HG03045 (cell line): Measurements from ENCODE around the gene TNFAIP8.

Source experiments
- ATAC-seq: cut with Tn5 transposase; IDR thresholded peaks from one replicate; pipeline ENCODE4 v1.9.1; 2021; ENCODE audit warnings: mild to moderate bottlenecking, moderate library complexity; ENCODE audit not compliant: unreplicated experiment

TNFAIP8 gene

DNA sequence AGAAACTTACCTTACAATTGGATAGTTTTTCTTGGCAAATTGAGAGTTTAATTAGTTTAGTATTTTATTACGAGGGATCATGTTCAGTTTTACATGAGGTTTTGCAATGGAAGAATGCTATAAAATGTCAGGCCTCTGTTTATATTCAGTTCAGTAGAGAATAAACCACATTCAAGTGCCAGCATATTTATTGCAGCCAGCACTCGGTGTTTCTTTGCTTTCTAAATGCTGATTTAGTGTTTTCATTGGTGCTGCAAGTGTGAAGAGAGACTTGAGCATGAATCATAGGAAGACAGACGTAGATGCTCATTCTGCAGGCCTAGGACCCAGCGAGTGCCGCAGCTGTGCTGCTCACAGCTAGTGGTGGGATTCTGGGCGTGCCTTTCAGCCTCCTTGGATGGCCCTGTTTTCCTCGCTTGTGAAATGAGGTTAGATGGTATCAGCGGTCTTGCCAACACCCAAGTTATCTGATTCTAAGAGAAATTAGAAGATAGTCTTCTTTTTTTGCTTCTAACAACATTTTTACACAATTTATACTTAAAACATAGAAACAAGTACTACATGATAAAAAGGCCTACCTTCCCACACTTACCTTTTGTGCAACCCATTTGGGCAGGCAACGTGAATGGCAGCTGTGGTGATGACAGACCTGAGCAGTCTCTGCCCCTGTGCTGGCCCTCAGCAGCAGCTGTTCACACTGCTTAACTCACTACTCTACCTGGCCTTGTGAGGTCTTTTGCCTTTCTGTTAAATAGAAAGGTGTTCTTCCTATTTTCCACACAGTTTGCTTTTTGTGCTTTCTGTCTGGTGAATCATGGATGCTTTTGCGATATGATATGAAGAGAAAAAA lies 26.8 kb upstream of the TNFAIP8 start:
- ATAC-seq: no peak

GRCh38 chr5:119329666-119330065 lies 26.2 kb upstream of the TNFAIP8 start:
- ATAC-seq: no peak

GRCh38 chr5:119330367-119331183 lies 25.2 kb upstream of the TNFAIP8 start:
- ATAC-seq: no peak

DNA sequence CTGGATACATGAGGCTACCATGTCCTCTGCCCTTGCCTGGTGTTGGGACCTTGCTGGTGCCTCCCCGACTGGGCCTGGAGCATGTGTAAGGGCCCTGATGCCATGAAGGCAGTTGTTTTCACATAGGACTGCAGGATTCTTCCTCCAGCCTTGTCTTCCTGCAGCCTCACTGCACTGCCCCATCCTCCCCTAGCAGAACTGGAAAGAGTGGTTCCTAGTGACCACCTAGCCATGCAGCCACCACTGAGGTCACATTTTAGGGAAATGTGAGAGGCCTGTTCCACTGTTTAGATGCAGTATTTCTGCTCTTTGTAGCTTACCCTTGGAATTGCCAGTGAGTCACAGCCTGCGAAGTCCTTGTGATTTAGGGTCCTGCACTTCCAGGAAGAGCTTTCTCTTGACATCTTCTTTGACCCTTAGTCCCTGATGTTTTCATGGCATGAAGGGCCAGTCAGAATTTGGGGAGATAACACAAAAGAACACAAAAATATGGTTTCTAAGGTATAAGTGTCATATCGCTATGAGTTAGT lies 24.2 kb upstream of the TNFAIP8 start:
- ATAC-seq: no peak

DNA sequence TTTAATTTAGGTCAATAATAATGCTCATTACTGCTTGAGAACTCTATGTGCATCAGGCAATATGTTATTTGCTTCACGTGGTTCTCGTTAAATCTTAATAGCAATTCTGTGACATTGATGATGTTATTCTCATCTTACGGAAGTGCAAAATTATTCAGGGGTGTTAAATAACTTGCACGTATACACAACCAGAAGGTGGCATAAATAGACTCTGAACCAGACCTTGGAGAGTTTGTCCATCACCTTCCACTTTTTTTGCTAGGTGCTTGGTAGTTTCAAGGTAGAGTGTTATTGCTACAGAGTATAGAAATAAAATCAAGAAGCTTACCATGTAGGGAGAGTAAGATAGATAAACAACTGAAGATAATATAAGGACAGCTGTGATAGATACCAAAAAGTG lies 23.6 kb upstream of the TNFAIP8 start:
- no peak for ATAC-seq

- ATAC-seq: no peak
Measured at GRCh38 chr5:119332978-119333401, 22.8 kb upstream of the TNFAIP8 start.

- no peak for ATAC-seq
Measured at GRCh38 chr5:119333421-119333851, 22.4 kb upstream of the TNFAIP8 start.

DNA sequence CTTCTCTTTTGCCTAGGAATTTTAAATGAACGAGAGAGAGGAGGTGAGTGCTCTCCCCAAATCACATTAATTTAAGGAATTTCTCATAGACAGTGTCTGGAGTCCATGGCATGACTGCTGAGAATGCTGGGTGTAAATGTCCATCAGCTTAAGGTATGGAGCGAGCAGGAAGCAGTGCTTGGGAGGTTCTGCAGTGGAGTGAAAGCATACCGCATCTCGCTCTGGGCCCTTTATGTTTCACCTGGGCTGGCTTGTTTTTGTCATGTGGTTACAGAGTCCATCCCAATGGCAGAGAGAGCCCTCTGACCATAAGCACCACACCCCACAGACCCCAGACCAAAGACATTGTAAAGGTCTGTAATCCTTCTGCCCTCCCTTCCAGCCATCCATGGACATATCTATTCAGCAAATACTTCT lies 20.6 kb upstream of the TNFAIP8 start:
- no peak for ATAC-seq

DNA sequence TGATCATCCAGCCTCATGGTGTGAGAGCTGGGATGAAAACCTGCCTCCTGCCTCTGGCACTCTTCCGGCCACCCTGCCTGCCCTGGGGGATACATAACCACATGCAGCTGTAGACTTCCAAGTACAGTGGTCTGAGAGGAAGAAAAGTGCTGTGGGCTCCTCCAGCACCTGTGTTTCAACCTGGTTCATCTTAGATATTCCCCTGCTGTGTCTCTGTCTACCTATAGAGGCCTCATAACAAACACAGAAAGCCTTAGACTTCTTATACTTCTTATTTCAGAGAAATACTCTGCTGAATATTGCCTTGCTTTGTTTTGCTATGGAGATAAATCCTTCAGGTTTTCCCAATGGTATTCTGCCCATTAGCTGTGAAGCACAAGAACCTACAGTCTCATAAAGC lies 19.6 kb upstream of the TNFAIP8 start:
- ATAC-seq: no peak

DNA sequence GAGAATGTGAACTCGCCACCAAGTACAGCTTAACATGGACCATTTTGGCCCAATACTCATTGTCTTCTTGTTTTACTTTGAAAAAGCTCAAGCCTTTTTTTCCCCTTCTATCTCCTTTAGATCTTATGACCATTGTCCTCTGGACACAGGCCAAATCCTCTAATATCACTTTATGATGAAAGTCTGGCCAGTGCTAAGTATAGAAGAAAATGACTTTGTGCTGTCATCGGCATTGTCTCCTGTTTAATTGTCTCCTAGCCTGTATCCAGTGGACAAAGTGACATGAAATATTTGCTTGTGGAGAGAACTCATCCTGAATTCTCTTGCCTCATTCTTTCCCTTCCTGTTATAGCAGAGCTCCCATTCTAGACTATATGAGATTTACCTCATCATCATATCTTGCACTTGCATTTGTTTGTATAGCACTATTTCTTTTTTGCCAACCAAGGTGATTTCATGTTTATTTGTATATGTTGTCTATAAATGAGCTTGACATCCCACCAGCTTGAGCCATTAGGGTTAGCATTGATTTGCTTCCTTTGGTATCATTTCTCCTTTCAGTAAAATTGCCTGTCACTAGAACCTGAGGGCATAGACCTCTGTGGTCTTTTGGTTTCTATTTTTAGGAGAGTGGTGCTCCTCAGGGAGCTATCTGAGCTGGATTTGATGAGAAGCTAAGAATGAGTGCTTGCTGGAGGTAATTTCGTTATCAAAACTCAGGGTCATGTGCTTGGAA lies 18.8 kb upstream of the TNFAIP8 start:
- ATAC-seq: no peak

DNA sequence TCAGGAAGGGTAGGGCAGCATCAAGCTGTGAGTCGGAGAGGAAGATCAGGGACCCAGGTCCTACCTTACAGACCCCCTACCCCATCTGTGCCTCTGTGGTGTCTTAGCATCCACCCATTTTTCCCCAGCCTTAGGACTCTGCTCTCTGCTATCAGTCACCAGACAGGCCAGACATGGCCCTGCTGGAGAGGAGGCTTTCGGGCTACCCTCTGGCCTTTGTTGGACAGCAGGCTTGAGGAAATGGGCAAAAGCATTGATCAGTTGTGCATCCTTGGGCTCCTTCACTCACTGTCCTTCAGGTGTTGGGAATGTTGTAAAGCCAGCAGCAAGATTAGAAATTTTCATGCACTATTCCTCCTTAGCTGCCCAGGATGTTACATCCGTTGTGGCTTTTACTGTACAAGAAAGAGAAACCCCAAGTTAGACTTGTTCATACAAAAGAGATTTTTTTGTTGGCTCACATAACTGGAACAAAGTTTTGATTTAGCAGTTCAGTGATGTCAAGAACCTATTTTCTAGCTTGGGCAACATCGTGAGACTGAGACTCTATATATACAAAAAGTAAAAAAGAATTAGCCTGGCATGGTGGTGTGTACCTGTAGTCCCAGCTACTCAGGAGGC lies 17.4 kb upstream of the TNFAIP8 start:
- ATAC-seq: no peak

DNA sequence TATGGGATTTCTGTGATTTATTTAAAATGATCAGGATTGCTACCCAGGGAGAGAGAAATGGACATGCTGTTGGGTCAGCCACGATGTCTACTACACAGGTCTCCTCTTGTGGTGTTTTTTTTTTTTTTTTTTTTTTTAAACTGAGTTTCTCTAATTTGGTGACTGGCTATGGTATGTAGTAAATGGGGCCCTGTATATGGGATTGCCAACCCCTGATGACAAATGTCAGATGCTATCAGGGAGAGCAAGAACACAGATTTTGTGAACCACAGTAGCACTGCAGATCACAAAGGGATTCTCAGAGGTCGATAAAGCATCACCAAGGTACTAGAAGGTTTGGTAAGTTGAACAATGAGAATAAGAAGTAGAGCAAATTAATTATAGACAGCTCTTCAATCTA lies 16.5 kb upstream of the TNFAIP8 start:
- no peak for ATAC-seq

GRCh38 chr5:119339965-119340364 lies 15.9 kb upstream of the TNFAIP8 start:
- ATAC-seq: no peak

DNA sequence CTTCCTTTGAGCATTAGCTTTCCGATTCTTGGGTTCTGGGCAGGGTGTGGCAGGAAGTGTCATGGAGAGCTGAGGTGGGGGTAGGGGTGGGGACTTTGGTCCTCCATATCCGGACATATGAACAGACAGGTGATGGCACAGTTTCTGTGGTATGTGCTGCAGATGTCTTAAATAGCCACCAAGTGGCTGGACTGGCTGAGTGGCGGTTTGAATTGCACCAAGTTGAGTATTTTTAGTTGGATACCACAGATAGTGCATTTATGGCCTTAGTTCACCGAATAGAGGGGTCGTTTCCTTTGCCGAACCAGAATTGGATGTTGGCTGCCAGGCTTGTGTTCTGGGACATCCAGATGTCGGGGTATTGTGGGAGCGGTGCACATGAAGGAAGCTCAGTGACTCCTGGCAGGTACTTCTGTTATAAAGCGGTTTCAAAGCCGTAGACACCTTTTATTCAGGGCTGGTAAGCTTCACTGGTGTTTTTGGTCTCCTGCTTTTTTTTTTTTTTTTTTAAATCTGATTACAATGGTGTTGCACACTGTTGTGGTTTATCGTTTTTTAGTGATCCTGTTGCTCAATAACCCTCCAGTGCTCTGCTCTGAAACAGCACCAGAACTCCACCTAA lies 15.1 kb upstream of the TNFAIP8 start:
- ATAC-seq: peak; percentile 64

- ATAC-seq: peak; percentile 43
Measured at GRCh38 chr5:119341452-119342349, 14.1 kb upstream of the TNFAIP8 start.

- no peak for ATAC-seq
Measured at GRCh38 chr5:119342406-119342805, 13.4 kb upstream of the TNFAIP8 start.

GRCh38 chr5:119343052-119343451 lies 12.8 kb upstream of the TNFAIP8 start:
- no peak for ATAC-seq

GRCh38 chr5:119343766-119344165 lies 12.1 kb upstream of the TNFAIP8 start:
- peak; percentile 18 for ATAC-seq

GRCh38 chr5:119344231-119344630 lies 11.6 kb upstream of the TNFAIP8 start:
- no peak for ATAC-seq
